ENCODE results near the gene NDUFB8. TPM values are rescaled to one million over a fixed set of nuclear protein-coding genes. Genes with fewer than 3 reads are reported as not detected.

NDUFB8 gene
- total RNA-seq, 1 donor from 2014 or later, result 430 TPM

GRCh38 chr10:100515612-100516011 lies 14.1 kb downstream of the NDUFB8 start:
- DNase-seq, result no peak
- Histone ChIP-seq H3K27ac (replicated peaks) (no peak overlapping the region), H3K4me1 (peaks cover 18% of the 10 kb centered on the region), H3K36me3 (peaks cover 38% of the 10 kb centered on the region), H3K9me3 (replicated peaks) (no peaks in the 10 kb centered on the region), H3K4me3 (no peak overlapping the region), H3K27me3 (ENCODE audit: low read depth) (no peaks in the 10 kb centered on the region)
- no peak for TF ChIP-seq CTCF (IDR thresholded peaks at IDR 0.05; ENCODE audit: borderline replicate concordance)
- intact Hi-C loops (cut with micrococcal nuclease), result no loop called here

GRCh38 chr10:100510533-100511308 lies 18.9 kb downstream of the NDUFB8 start:
- H3K27ac ChIP-seq (replicated peaks), result no peak overlapping the region
- no peaks in the 10 kb centered on the region for H3K4me1 ChIP-seq
- peaks cover 79% of the 10 kb centered on the region for H3K36me3 ChIP-seq
- no peaks in the 10 kb centered on the region for H3K27me3 ChIP-seq (ENCODE audit: low read depth)
- H3K9me3 ChIP-seq (replicated peaks), result no peaks in the 10 kb centered on the region
- no peak for DNase-seq
- intact Hi-C loops (cut with micrococcal nuclease), result no loop called here
- no peak for TF ChIP-seq CTCF (IDR thresholded peaks at IDR 0.05; ENCODE audit: borderline replicate concordance)
- no peak overlapping the region for H3K4me3 ChIP-seq

- Histone ChIP-seq H3K4me3 (no peak overlapping the region), H3K27ac (replicated peaks) (no peak overlapping the region), H3K9me3 (replicated peaks) (no peaks in the 10 kb centered on the region), H3K4me1 (no peaks in the 10 kb centered on the region), H3K36me3 (peaks cover 82% of the 10 kb centered on the region), H3K27me3 (ENCODE audit: low read depth) (no peaks in the 10 kb centered on the region)
- intact Hi-C loops (cut with micrococcal nuclease), result no loop called here
- TF ChIP-seq CTCF (IDR thresholded peaks at IDR 0.05; ENCODE audit: borderline replicate concordance), result no peak
- DNase-seq, result no peak
Measured at GRCh38 chr10:100509241-100509840, 20.3 kb downstream of the NDUFB8 start.

GRCh38 chr10:100508691-100509150 lies 20.9 kb downstream of the NDUFB8 start:
- intact Hi-C loops (cut with micrococcal nuclease), result no loop called here
- Histone ChIP-seq H3K27me3 (ENCODE audit: low read depth) (no peaks in the 10 kb centered on the region), H3K9me3 (replicated peaks) (no peaks in the 10 kb centered on the region), H3K4me3 (no peak overlapping the region), H3K27ac (replicated peaks) (no peak overlapping the region), H3K4me1 (no peaks in the 10 kb centered on the region), H3K36me3 (peaks cover 88% of the 10 kb centered on the region)
- no peak for DNase-seq
- peak; percentile 31 for TF ChIP-seq CTCF (IDR thresholded peaks at IDR 0.05; ENCODE audit: borderline replicate concordance)

- Histone ChIP-seq H3K4me1 (no peaks in the 10 kb centered on the region), H3K27me3 (ENCODE audit: low read depth) (no peaks in the 10 kb centered on the region), H3K4me3 (no peak overlapping the region), H3K27ac (replicated peaks) (no peak overlapping the region), H3K36me3 (peaks cover 90% of the 10 kb centered on the region), H3K9me3 (replicated peaks) (no peaks in the 10 kb centered on the region)
- TF ChIP-seq CTCF (IDR thresholded peaks at IDR 0.05; ENCODE audit: borderline replicate concordance), result no peak
- intact Hi-C loops (cut with micrococcal nuclease), result no loop called here
- DNase-seq, result no peak
Measured at GRCh38 chr10:100508266-100508665, 21.4 kb downstream of the NDUFB8 start.

Measured in left ventricle myocardium inferior (tissue), 1 donor.